Ectodermal cell (in vitro differentiated cells): ENCODE measurements around the gene SPAG17.

Source experiments
- H3K27ac ChIP-seq: 2 replicates; pipeline ENCODE4 v1.7.0; 2013; ENCODE audit warnings: mild to moderate bottlenecking, low read depth, low read length; ENCODE audit not compliant: insufficient read depth, poor library complexity, severe bottlenecking
- H3K27me3 ChIP-seq: 2 replicates; pipeline ENCODE4 v1.7.0; 2013; ENCODE audit warnings: mild to moderate bottlenecking, low read length; ENCODE audit not compliant: insufficient read depth, control insufficient read depth, poor library complexity, severe bottlenecking
- H3K36me3 ChIP-seq: one replicate; pipeline ENCODE4 v1.7.0; 2013; ENCODE audit warnings: low read length; ENCODE audit not compliant: control insufficient read depth, insufficient read depth
- H3K4me1 ChIP-seq: one replicate; pipeline ENCODE4 v1.7.0; 2013; ENCODE audit warnings: low read length; ENCODE audit not compliant: control insufficient read depth, insufficient read depth
- H3K4me3 ChIP-seq: 2 replicates; pipeline ENCODE4 v1.7.0; 2013; ENCODE audit warnings: low read depth, low read length, control low read depth; ENCODE audit not compliant: insufficient read depth
- H3K9me3 ChIP-seq: 2 replicates; pipeline ENCODE4 v1.7.0; 2013; ENCODE audit warnings: mild to moderate bottlenecking, low read length, moderate library complexity; ENCODE audit not compliant: control insufficient read depth
- WGBS, 2 experiments: methylation state at CpG; one replicate each; pipeline ENCODE4 v1.1.7; 2013; ENCODE audit warnings: missing lambda C conversion rate in 2 of 2; 5-methylcytosine and 5-hydroxymethylcytosine counted together

Gene SPAG17

GRCh38 chr1:117964290-117965038 lies 220.6 kb downstream of the SPAG17 start:
- Histone ChIP-seq H3K27me3 (no peaks in the 10 kb centered on the region), H3K27ac (no peak overlapping the region), H3K4me1 (no peaks in the 10 kb centered on the region), H3K4me3 (no peak overlapping the region), H3K36me3 (peaks cover 5% of the 10 kb centered on the region), H3K9me3 (no peaks in the 10 kb centered on the region)
- WGBS, 2 experiments: 93 to 94% methylated on average over 3 of the region's 3 CpGs

- Histone ChIP-seq H3K27ac (no peak overlapping the region), H3K4me1 (no peaks in the 10 kb centered on the region), H3K36me3 (peaks cover 24% of the 10 kb centered on the region), H3K27me3 (no peaks in the 10 kb centered on the region), H3K4me3 (no peak overlapping the region), H3K9me3 (no peaks in the 10 kb centered on the region)
- 93 to 95% methylated on average over 3 of the region's 3 CpGs for WGBS, 2 experiments
These were observed 225.7 kb downstream of the SPAG17 start for GRCh38 chr1:117959364-117959763.

DNA sequence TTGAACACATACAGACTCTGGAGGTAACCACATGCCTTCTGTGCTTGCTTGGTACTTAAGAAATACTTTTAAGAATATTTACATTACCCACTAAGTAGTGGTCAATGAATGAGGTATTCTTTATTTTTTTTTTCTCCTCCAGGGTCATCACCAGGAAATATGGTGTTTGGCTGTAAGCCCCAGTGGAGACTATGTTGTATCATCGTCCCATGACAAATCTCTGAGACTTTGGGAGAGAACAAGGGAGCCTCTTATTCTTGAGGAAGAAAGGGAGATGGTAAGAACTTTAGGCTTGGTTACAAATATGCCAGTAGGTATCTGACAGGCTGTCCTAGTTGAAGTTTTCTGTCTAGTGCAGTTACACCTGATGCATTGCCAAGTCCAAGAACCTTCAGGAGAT lies 232.6 kb downstream of the SPAG17 start:
- WGBS, 2 experiments: 100% methylated on average over 1 of the region's 1 CpG
- H3K9me3 ChIP-seq: no peaks in the 10 kb centered on the region
- no peaks in the 10 kb centered on the region for H3K4me1 ChIP-seq
- peaks cover 35% of the 10 kb centered on the region for H3K36me3 ChIP-seq
- no peaks in the 10 kb centered on the region for H3K27me3 ChIP-seq
- H3K4me3 ChIP-seq: no peak overlapping the region
- no peak overlapping the region for H3K27ac ChIP-seq

GRCh38 chr1:117942293-117942692 lies 242.7 kb downstream of the SPAG17 start:
- WGBS, 2 experiments: 91 to 100% methylated on average over 2 of the region's 2 CpGs
- Histone ChIP-seq H3K9me3 (no peaks in the 10 kb centered on the region), H3K27me3 (no peaks in the 10 kb centered on the region), H3K36me3 (peaks cover 51% of the 10 kb centered on the region), H3K4me3 (no peak overlapping the region), H3K27ac (no peak overlapping the region), H3K4me1 (no peaks in the 10 kb centered on the region)

DNA sequence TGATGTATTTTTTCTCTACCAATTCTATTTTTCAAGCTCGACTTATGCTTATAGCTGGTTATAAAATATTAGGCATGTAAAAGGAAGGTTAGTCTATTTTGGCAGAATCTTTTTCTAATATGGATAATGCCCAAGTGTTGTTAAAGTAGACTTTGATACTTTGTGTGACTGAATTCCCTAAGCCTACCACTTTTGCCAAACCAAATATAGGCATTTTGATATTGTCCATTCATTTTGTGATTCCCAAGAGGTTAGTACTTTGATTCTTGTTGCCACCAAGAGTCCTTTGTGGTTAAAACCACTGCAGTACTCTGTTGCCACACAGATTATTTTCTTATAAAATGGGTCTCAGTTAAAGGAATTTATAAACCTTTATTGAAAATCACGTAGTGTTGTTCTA lies 251.3 kb downstream of the SPAG17 start:
- Histone ChIP-seq H3K4me3 (no peak overlapping the region), H3K9me3 (no peaks in the 10 kb centered on the region), H3K27me3 (no peaks in the 10 kb centered on the region), H3K27ac (no peak overlapping the region), H3K36me3 (no peaks in the 10 kb centered on the region), H3K4me1 (peaks cover 6% of the 10 kb centered on the region)
- WGBS, 2 experiments: 89 to 100% methylated on average over 2 of the region's 2 CpGs

DNA sequence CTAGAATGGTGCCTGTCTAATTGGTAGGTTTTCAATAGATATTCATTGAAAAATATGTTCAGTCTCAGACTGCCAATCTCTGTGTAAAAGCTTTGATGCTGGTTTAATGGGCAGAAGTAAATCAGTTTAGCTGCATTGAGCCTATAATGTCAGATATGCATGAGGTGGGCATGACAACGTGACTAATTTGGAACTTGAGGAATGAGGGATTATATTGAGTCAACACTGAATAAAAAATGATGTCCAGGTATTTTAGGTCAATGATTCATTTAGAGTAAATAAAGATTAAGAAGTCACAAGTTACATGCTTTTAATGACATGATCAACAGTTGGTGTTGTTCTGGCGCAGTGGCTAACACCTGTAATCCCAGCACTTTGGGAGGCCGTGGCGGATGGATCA lies 252.5 kb downstream of the SPAG17 start:
- H3K27me3 ChIP-seq: no peaks in the 10 kb centered on the region
- no peaks in the 10 kb centered on the region for H3K9me3 ChIP-seq
- no peak overlapping the region for H3K4me3 ChIP-seq
- no peak overlapping the region for H3K27ac ChIP-seq
- peaks cover 10% of the 10 kb centered on the region for H3K4me1 ChIP-seq
- 93 to 96% methylated on average over 4 of the region's 4 CpGs for WGBS, 2 experiments
- no peaks in the 10 kb centered on the region for H3K36me3 ChIP-seq

DNA sequence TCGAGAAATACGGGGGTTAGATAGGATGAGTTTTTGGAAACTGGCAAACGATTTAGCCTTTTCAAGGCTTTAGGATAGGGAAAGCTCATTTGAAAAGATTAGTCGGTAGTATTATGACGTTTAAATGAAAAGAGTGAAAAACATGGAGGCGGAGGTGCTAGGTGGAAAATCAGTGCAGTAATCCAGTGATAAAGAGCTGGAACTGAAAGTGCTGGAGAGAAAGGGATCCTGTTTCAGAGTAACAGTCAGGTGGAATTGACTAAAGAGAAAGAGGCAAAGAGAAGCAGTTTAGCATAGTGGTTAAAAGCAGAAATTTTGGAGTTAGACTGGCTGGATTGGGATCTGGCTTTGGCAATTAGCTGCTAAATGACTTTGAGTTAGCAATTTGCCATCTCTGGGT lies 254.5 kb downstream of the SPAG17 start:
- WGBS, 2 experiments: 8% methylated on average over 6 of the region's 6 CpGs
- H3K36me3 ChIP-seq: no peaks in the 10 kb centered on the region
- H3K9me3 ChIP-seq: no peaks in the 10 kb centered on the region
- H3K4me1 ChIP-seq: peaks cover 10% of the 10 kb centered on the region
- no peak overlapping the region for H3K27ac ChIP-seq
- H3K27me3 ChIP-seq: no peaks in the 10 kb centered on the region
- peak overlapping the region; percentile 69 for H3K4me3 ChIP-seq

DNA sequence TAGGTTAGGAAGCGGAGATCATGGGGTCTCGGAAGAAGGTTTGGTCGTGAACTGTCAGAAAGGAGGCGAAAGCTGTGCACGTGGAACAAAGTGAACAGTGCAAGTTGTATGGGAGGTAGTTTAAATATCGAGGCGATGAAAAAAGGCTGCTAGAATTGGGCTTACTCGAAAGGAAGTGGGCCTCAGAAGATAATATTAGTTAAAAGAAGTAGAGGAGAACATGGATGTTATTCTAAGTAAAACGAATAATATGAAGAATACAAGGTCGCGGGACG lies 254.9 kb downstream of the SPAG17 start:
- Histone ChIP-seq H3K9me3 (no peaks in the 10 kb centered on the region), H3K4me3 (peak overlapping the region; percentile 69), H3K36me3 (no peaks in the 10 kb centered on the region), H3K27me3 (no peaks in the 10 kb centered on the region), H3K4me1 (peaks cover 10% of the 10 kb centered on the region), H3K27ac (no peak overlapping the region)
- WGBS, 2 experiments: 1% methylated on average over 12 of the region's 12 CpGs

- Histone ChIP-seq H3K27me3 (no peaks in the 10 kb centered on the region), H3K27ac (peak within 1 kb of the TSS; percentile 56), H3K4me3 (peak within 1 kb of the TSS; percentile 69), H3K4me1 (peaks cover 10% of the 10 kb centered on the region), H3K9me3 (no peaks in the 10 kb centered on the region), H3K36me3 (no peaks in the 10 kb centered on the region)
- 0% methylated on average over 64 of the region's 64 CpGs for WGBS, 2 experiments
These were observed 255.5 kb downstream of the SPAG17 start, which contains the start of the genes GDAP2 and WDR3 for GRCh38 chr1:117929343-117930172. TSS of gene GDAP2 (minus strand) at chr1:117929621. CDS start at chr1:117920357, 9,264 bp downstream. TSS of gene WDR3 (plus strand) at chr1:117929739. CDS start at chr1:117933320, 3,581 bp downstream.

GRCh38 chr1:117928881-117929342 lies 256.1 kb downstream of the SPAG17 start:
- 0% methylated on average over 24 of the region's 24 CpGs for WGBS, 2 experiments
- H3K36me3 ChIP-seq: no peaks in the 10 kb centered on the region
- no peaks in the 10 kb centered on the region for H3K9me3 ChIP-seq
- H3K4me3 ChIP-seq: peak overlapping the region; percentile 69
- peaks cover 10% of the 10 kb centered on the region for H3K4me1 ChIP-seq
- H3K27me3 ChIP-seq: no peaks in the 10 kb centered on the region
- peak overlapping the region; percentile 56 for H3K27ac ChIP-seq
